Activated T-helper 9 cell treated with anti-CD3 and anti-CD28 coated beads, Interleukin-2, amount 50 U/mL, for 16 hours (primary cell): ENCODE results near the gene INKA2.
"Not testable (repeated sequence)": the region's sequence is repeated elsewhere in the genome, so short reads cannot be mapped to it uniquely, and the experiment has no call there.

Experiments used
- DNase-seq: peaks from one replicate; pipeline ENCODE4 v3.0.0-alpha.2; 2020; ENCODE audit warnings: low read depth

Gene INKA2

GRCh38 chr1:111749628-111750027 is 10.4 kb upstream of the INKA2 start:
- DNase-seq = no peak

- DNase-seq = no peak
Measured at GRCh38 chr1:111747947-111748346, 8.8 kb upstream of the INKA2 start.

GRCh38 chr1:111747282-111747734 is 8.1 kb upstream of the INKA2 start:
- peak; percentile 42 for DNase-seq

DNA sequence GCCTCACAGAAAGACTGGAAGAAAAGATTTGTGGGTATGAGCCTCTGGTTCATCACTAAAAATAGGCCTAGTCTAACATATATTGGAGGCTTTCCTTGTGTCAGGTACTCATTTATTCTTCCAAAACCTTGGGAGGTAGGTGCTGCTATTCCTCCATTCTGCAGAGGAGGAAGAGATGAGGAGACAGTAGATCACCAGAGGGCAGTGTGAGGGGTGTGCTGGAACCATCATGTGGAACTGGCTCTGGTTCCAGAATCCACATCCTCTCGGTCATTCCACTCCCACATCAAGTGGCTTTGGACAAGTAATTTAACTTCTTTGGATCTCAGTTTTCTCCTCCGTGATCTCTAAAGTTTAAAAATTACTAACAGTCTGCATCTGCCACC is 7.4 kb upstream of the INKA2 start:
- DNase-seq = no peak

- no peak for DNase-seq
Measured at GRCh38 chr1:111745675-111746613, 6.7 kb upstream of the INKA2 start.

DNA sequence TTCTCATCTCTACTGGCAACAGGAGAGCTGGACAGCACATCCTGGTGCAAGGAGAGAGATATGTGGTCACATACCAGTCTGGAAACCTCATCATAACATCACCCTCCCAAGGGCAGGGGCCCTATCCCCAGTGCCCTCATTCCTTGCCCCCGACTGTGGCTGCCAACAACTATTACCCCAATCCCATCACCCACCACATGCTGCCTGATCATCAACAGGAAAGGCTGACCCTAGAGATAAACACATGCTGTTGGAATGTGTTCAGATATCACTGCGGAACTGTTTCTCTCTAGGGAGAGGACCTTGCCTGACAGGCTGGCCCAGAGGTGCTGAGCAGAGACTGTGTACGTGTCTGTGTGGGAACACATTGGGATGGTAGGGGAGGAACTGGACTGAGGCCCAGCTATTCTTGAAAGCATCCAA is 4.5 kb upstream of the INKA2 start:
- no peak for DNase-seq

GRCh38 chr1:111742938-111743549 is 3.8 kb upstream of the INKA2 start:
- DNase-seq = no peak

GRCh38 chr1:111742292-111742691 is 3.1 kb upstream of the INKA2 start:
- not testable (repeated sequence) for DNase-seq

GRCh38 chr1:111739925-111740765 is 950 bp upstream of the INKA2 start:
- DNase-seq = no peak

DNA sequence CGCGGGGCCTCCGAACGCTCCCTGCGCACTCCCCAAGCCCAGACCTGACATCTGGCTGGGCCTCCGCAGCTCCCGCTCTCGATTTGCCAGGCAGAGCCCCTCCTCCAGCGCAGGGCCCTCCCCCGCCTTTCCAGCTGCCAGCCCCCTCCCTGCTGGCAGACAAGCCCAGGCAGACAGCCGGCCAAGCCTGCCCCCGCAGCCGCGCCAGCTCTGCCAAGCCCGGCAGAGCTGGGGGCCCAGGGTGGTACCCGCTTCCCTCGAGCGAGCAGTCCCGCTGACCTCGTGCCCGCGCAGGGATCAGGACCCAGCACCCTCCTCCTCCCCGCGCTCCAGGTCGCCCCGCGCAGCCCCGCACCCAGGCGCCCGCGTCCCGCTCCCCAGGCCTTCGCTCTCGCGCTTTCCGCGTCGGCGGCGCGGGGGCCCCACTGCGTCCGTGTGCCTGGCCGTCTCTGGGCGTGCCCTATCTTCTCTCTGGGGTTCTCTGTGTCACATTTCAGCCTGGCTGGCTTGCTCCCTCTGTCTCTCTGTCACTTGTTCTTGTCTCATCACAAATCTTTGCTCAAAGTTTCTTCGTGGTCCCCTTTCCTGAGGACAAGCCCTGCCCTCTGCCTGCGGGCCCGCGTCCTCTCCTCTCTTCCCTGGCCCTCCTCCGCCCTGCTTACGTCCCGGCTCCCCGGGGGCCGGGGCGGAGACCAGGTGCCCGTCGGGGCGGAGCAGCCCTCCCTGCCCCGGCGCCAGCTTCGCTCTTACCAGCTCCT is 580 bp downstream of the INKA2 start:
- peak; percentile 24 for DNase-seq

DNA sequence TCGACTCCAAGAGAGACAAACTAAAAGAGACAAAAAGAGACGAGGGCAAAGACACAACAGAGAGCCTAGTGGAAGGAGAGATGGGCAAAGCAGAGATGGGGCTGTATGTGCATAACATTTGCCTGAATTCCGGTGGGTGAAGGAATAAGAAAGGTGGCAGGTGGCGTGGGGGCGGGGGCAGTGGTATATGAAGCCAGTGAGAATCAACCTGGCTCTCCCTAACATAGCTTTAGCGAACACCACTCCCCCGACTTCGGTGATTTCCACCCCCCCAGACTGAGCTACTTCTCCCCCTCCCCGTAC is 1.1 kb downstream of the INKA2 start:
- DNase-seq = no peak

DNA sequence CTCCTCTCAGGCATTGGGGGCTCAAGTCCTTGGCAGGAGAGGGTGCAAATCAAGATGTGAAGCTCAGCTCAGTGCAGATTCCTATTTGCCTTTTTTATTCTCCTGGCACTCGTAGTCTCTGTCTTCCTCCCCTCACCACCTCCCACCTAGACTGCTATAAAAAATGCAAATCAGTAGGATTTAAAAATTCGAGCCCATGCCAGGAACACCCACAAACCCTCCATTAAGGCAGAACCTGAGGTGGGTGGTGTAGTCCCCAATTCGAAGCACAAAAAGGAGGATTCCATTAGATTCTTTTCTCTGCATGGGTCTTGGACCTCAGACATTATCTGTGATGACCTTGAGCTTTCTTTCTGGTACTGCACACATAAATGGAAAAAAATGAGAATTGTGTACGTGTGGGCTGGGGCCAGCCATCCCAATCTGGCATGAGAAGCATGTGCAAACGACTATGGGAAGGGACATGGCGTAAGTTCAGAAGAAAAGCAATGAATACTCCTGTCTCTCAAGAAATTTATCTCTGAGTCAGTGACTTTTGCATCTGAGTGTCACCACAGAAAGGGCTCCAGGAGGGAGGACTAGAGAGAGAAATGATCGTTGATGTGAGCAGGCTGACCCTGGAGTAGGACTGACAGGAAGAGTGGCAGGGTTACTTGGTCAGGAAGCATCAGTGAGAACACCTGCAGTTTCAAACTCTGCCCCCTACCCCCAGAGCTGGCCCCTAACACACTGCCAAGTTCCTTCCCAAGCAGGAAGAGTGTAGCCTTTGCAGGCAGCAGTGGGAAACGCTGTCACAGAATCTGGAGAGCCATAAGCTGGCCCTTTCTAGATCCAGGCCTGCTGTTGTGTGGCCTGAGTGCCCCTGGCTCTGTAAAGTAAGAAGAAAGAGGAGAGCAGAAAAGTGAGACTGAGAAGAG is 1.7 kb downstream of the INKA2 start:
- DNase-seq = no peak

DNA sequence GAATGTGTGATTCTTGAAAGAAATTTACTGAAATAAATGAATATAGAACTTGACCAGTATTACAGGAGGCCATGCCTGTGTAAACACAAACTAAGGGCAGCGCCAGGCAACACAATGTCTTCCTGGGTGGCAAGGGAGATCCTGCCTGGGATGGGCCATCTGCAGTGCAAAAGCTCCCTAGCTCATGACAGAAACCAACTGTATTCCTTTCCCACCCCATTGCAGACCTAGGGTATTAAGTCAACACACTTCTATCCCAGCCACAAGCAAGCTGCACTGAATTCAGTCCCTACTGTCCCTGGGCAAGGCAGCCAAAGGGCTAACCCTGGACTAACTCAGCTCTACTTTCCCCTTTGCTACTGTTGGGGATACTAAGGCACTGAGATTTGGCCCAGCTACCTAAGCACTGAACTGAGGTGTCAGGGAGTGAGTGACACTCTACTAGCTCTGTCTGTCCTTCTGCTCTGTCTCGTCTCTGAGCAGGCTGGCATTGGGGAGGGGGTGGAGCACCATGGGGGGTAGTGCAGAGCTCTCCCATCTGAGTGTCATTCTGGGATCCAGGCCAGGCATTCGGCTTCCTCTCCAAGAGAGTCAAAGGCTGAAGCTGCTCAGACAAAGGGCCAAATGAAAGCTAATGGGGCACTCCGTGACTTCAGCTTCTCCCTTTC is 2.5 kb downstream of the INKA2 start:
- DNase-seq = no peak

DNA sequence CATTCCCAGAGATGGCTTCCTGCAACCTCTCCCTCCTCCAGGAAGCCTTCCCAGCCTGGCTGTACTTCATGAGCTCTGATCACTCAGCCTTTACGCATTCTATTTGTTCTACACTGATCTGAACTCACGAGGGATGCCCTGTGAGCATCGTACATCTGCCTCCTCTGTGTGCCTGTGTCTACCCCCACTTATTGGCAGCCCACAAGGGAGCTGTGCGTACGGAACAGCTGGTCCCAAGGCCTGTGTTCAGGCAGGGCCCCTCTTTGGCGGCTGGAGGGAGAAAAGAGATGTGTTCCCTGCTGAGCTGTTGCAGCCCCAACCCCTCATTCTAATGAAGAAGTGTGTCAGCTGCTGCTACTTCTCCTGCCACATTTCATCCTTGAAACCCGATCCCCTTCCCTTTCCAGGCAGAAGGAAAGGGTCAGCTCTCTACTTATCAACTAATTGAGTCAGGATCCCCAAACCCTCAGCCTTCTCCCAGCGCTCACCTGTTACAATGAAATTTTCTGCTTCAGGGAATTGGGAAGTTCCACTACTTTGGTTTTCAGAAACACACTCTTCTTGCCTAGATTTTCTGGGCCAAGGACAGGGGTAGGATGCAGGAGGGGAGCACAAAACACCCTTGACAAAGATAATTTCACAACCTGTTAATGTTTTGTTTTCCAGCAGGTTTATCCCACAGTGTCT is 3.2 kb downstream of the INKA2 start:
- no peak for DNase-seq

- DNase-seq = no peak
Measured at GRCh38 chr1:111735321-111735720, 3.9 kb downstream of the INKA2 start.

DNA sequence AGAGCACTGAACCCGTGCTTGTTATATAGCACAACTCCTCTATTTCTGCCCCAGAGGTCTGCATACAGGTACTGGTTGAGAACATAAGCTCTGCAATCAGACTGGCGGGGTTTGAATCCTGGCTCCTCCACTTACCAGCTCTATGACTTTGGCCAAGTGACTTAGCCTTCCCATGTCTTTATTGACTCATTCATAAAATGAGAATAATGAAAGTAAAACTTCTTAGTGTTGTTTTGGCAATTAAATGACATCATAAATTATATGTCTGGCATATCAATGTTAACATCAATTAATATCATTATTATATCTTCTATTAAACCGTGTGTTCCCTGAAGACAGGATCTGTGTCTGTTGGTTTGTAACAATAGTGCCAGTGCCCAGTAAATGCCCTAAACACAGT is 4.3 kb downstream of the INKA2 start:
- DNase-seq = no peak

DNA sequence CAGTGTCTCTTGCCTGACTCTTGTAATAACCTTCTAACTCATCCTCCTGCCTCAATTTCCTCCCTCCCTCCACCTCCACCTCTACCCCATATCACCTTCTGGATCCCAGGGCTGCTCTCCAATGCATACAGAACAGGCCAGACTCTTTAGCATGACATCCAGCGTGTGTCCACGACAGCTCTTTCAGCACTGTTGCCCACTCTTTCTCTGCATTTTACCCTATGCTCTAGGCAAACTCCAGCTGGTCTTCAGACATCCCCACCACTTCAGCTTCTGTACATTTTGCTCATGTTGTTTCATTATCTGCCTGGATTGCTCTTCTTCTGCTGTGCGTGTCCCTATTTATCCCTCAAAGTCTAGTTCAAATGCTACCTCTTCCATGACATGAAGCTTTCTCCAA is 4.8 kb downstream of the INKA2 start:
- no peak for DNase-seq

GRCh38 chr1:111733992-111734341 is 5.2 kb downstream of the INKA2 start:
- DNase-seq = no peak

DNA sequence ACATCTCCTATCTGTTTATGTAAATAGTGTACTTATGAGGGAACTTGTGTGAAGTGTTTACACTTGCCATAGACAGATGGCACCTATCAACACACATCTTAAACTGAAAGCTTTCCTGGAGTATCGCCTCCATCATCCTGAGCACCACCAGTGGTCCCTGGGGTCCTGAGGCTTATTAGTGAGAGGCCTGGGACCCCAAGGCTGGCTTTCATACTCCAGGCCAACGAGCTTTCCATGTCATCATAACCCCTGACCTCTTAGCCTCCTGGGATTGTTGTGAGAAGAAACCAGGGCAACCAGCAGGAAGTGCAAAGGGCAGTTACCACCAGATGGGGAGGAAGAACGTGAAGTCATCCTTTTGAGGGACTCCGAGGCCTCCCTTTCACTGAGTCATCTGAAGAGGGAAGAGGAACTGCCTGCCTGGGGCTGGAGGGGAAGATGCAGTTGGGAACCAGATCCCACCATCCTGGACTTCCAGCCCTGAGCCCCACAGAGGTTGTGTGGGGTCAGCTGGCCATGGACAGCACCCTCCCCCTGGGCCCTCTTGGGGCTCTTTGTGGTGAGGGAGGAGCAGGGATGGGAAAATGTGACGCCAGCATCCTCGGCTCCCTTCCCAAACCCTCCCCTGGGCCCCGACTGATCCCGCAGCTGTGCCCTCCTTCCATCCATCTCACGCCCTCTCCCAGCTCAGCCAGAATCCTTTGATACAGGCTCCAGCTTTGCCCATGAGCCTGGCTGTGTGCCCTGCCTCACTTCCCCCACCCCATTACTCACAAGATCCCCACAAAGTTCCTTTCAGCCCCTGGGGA is 5.8 kb downstream of the INKA2 start:
- DNase-seq = no peak
